CD14-positive monocyte (primary cell): Measurements from ENCODE around the gene APOC1. TPM values are rescaled to one million over a fixed set of nuclear protein-coding genes. Genes with fewer than 3 reads are reported as not detected.

Experiments used
- DNase-seq, 3 donors: peaks; one replicate each; pipeline ENCODE4 v3.0.0-alpha.2; 2011 to 2022
- H2AFZ ChIP-seq: 2 replicates; pipeline ENCODE4 v1.6.0; 2012; ENCODE audit warnings: mild to moderate bottlenecking, low read depth, low read length, inconsistent platforms; ENCODE audit not compliant: insufficient read depth, poor library complexity, severe bottlenecking
- H3K27ac ChIP-seq, 2 donors: 1 replicate in 1 of 2; 2 replicates in 1 of 2; pipeline ENCODE4 v1.5.1; 2012 to 2013; ENCODE audit warnings: low read length in 2 of 2, control low read depth in 1 of 2, inconsistent platforms in 1 of 2, low read depth in 1 of 2, mild to moderate bottlenecking in 1 of 2
- H3K27me3 ChIP-seq, 2 donors: one replicate each; pipeline versions ENCODE4 v1.6.0 to v1.6.1; 2011 to 2013; ENCODE audit warnings: low read length in 2 of 2; ENCODE audit not compliant: control insufficient read depth in 2 of 2, insufficient read depth in 2 of 2
- H3K36me3 ChIP-seq, 2 donors: replicated peaks in 1 of 2; 1 replicate in 1 of 2; 2 replicates in 1 of 2; pipeline versions ENCODE4 v1.5.1 to v1.6.1; 2012 to 2013; ENCODE audit warnings: low read length in 2 of 2, control low read depth in 1 of 2, inconsistent platforms in 1 of 2, mild to moderate bottlenecking in 1 of 2; ENCODE audit not compliant: insufficient read depth in 2 of 2, control insufficient read depth in 1 of 2
- H3K4me1 ChIP-seq, 2 donors: 1 replicate in 1 of 2; 2 replicates in 1 of 2; pipeline versions ENCODE4 v1.5.1 to v1.6.1; 2012 to 2013; ENCODE audit warnings: low read length in 2 of 2, control low read depth in 1 of 2, inconsistent platforms in 1 of 2, mild to moderate bottlenecking in 1 of 2, moderate library complexity in 1 of 2; ENCODE audit not compliant: insufficient read depth in 2 of 2, control insufficient read depth in 1 of 2
- H3K4me2 ChIP-seq: replicated peaks from 2 replicates; pipeline ENCODE3; 2012; ENCODE audit warnings: low read length, moderate library complexity, mild to moderate bottlenecking; ENCODE audit not compliant: poor library complexity, severe bottlenecking; ENCODE audit errors: extremely low read depth
- H3K4me3 ChIP-seq, 3 experiments: fragments of 200-600 bp in 1 of 3; sonication (generic) in 1 of 3; replicated peaks in 1 of 3; 1 replicate in 2 of 3; 2 replicates in 1 of 3; pipeline ENCODE4 v1.5.1; 2011 to 2013; ENCODE audit warnings: low read length in 3 of 3, mild to moderate bottlenecking in 3 of 3, control low read depth in 2 of 3, low read depth in 2 of 3, inconsistent platforms in 1 of 3, moderate library complexity in 1 of 3
- H3K79me2 ChIP-seq: 2 replicates; pipeline ENCODE4 v1.6.0; 2012; ENCODE audit warnings: mild to moderate bottlenecking, control low read depth, inconsistent platforms, low read length, moderate library complexity; ENCODE audit not compliant: insufficient read depth
- H3K9ac ChIP-seq: 2 replicates; pipeline ENCODE4 v1.6.0; 2017; ENCODE audit warnings: low read length, mild to moderate bottlenecking; ENCODE audit not compliant: insufficient read depth, poor library complexity, severe bottlenecking
- H3K9me3 ChIP-seq, 2 donors: replicated peaks in 1 of 2; 1 replicate in 1 of 2; 2 replicates in 1 of 2; pipeline versions ENCODE4 v1.5.1 to v1.6.1; 2012 to 2013; ENCODE audit warnings: low read length in 2 of 2, control low read depth in 1 of 2; ENCODE audit not compliant: control insufficient read depth in 1 of 2, insufficient read depth in 1 of 2
- H4K20me1 ChIP-seq: 2 replicates; pipeline ENCODE4 v1.6.0; 2012; ENCODE audit warnings: mild to moderate bottlenecking, low read length, control low read depth, moderate library complexity; ENCODE audit not compliant: insufficient read depth
- H3K27ac Mint-ChIP-seq, 7 donors: one replicate each; pipeline ENCODE4 v1.8.0; 2020; ENCODE audit warnings: mild to moderate bottlenecking in 7 of 7, mixed read lengths in 7 of 7, moderate library complexity in 6 of 7, inconsistent platforms in 2 of 7
- H3K27me3 Mint-ChIP-seq, 3 donors: one replicate each; pipeline ENCODE4 v1.8.0; 2021 to 2022; ENCODE audit warnings: low read depth in 3 of 3, mild to moderate bottlenecking in 3 of 3, mixed read lengths in 3 of 3, moderate library complexity in 3 of 3, inconsistent platforms in 1 of 3
- H3K36me3 Mint-ChIP-seq, 2 donors: one replicate each; pipeline ENCODE4 v1.8.0; 2020; ENCODE audit warnings: mixed read lengths in 2 of 2, inconsistent platforms in 1 of 2, mild to moderate bottlenecking in 1 of 2
- H3K4me1 Mint-ChIP-seq: one replicate; pipeline ENCODE4 v1.8.0; 2020; ENCODE audit warnings: mild to moderate bottlenecking, mixed read lengths
- H3K4me3 Mint-ChIP-seq, 2 donors: one replicate each; pipeline ENCODE4 v1.8.0; 2020; ENCODE audit warnings: mild to moderate bottlenecking in 2 of 2, mixed read lengths in 2 of 2, moderate library complexity in 1 of 2
- H3K9me3 Mint-ChIP-seq, 7 donors: one replicate each; pipeline ENCODE4 v1.8.0; 2020 to 2022; ENCODE audit warnings: mixed read lengths in 7 of 7, mild to moderate bottlenecking in 6 of 7, moderate library complexity in 6 of 7, inconsistent platforms in 2 of 7
- CTCF ChIP-seq: fragments of 200-600 bp; IDR thresholded peaks from one replicate; pipeline ENCODE4 v1.8.0; 2022; ENCODE audit warnings: antibody characterized with exemption, mild to moderate bottlenecking
- WGBS: methylation state at CpG from one replicate; pipeline ENCODE4 v1.1.5; 2013; ENCODE audit warnings: missing lambda C conversion rate; ENCODE audit not compliant: insufficient coverage; 5-methylcytosine and 5-hydroxymethylcytosine counted together
- intact Hi-C, 2 donors: fragments of 100-400 bp; cut with micrococcal nuclease; formaldehyde crosslinking; loops; one replicate each; pipeline versions ENCODE4 v1.15.0 to v1.15.1; 2023
- polyA plus RNA-seq, 3 donors: library from polyadenylated mRNA; depleted of rRNA in 1 of 3; unstranded in 2 of 3; stranded (reverse) in 1 of 3; fragments of 300-500 nt in 2 of 3; fragments of >200 nt in 1 of 3; fragmentation: Illumina TruSeq in 2 of 3; gene quantifications; 1 replicate in 2 of 3; 2 replicates in 1 of 3; pipeline ENCODE4 v1.2.3, GENCODE V29; 2012 to 2021

Gene APOC1
- polyA plus RNA-seq, 3 donors, result 0.20 TPM; not detected in 2

- Histone ChIP-seq H3K9ac (no peak overlapping the region), H4K20me1 (no peaks in the 10 kb centered on the region), H3K27me3 (no peaks in the 10 kb centered on the region), H3K36me3 (no peaks in the 10 kb centered on the region), H3K9me3 (no peaks in the 10 kb centered on the region), H3K79me2 (no peaks in the 10 kb centered on the region), H3K4me3 (no peak overlapping the region), H3K4me1 (peaks cover 33 to 38% of the 10 kb centered on the region in 2 donors), H3K27ac (no peak overlapping the region), H3K4me2 (no peak overlapping the region), H2AFZ (no peak overlapping the region)
- H3K36me3 Mint-ChIP-seq, result peaks cover 7 to 27% of the 10 kb centered on the region in 2 donors
- no peak overlapping the region for H3K4me3 Mint-ChIP-seq
- intact Hi-C loops, result no loop called here
- no peak for DNase-seq
- no peak for TF ChIP-seq CTCF
- WGBS, result 46% methylated on average over 3 of the region's 4 CpGs
- H3K4me1 Mint-ChIP-seq, result peaks cover 37% of the 10 kb centered on the region
- peaks cover 0 to 5% (median 4%) of the 10 kb centered on the region in 3 donors for H3K27me3 Mint-ChIP-seq
- peaks cover 0 to 5% (median 2%) of the 10 kb centered on the region in 7 donors for H3K9me3 Mint-ChIP-seq
- H3K27ac Mint-ChIP-seq, result peak overlapping the region in 3 of 7 donors; percentile 18 to 90 (median 50)
Measured at GRCh38 chr19:44866664-44867063, 47.7 kb upstream of the APOC1 start.

GRCh38 chr19:44867578-44867977, 46.8 kb upstream of the APOC1 start:
- Histone ChIP-seq H3K27ac (no peak overlapping the region), H3K36me3 (peaks cover 3 to 6% of the 10 kb centered on the region in 2 donors), H3K4me1 (peaks cover 33 to 38% of the 10 kb centered on the region in 2 donors), H3K9me3 (no peaks in the 10 kb centered on the region), H3K9ac (no peak overlapping the region), H2AFZ (no peak overlapping the region), H4K20me1 (no peaks in the 10 kb centered on the region), H3K27me3 (no peaks in the 10 kb centered on the region), H3K79me2 (no peaks in the 10 kb centered on the region), H3K4me2 (no peak overlapping the region), H3K4me3 (no peak overlapping the region)
- H3K4me3 Mint-ChIP-seq, result no peak overlapping the region
- peaks cover 14 to 31% of the 10 kb centered on the region in 2 donors for H3K36me3 Mint-ChIP-seq
- 98% methylated on average over 12 of the region's 12 CpGs for WGBS
- H3K27ac Mint-ChIP-seq, result peak overlapping the region in 4 of 7 donors; percentile 27 to 94 (median 56)
- TF ChIP-seq CTCF, result no peak
- intact Hi-C loops, result no loop called here
- H3K4me1 Mint-ChIP-seq, result peaks cover 37% of the 10 kb centered on the region
- peaks cover 0 to 5% (median 4%) of the 10 kb centered on the region in 3 donors for H3K27me3 Mint-ChIP-seq
- H3K9me3 Mint-ChIP-seq, result no peaks in the 10 kb centered on the region
- DNase-seq, result no peak
